Activated CD4-positive, CD25-positive, alpha-beta regulatory T cell treated with anti-CD3 and anti-CD28 coated beads, Interleukin-2, amount 50 U/mL, for 16 hours (primary cell): ENCODE results near the gene MYH13.
A peak's percentile ranks its signal among the peaks of the same experiment; 100 is the strongest.

Experiments
- DNase-seq: peaks from one replicate; pipeline ENCODE4 v3.0.0-alpha.2; 2020; ENCODE audit warnings: low read depth, low spot score

Gene MYH13

GRCh38 chr17:10344816-10345215, 28.0 kb downstream of the MYH13 start:
- no peak for DNase-seq

- no peak for DNase-seq
These were observed 33.8 kb downstream of the MYH13 start for GRCh38 chr17:10339051-10339450.

- no peak for DNase-seq
These were observed 34.8 kb downstream of the MYH13 start for GRCh38 chr17:10337976-10338375.

- no peak for DNase-seq
These were observed 35.7 kb downstream of the MYH13 start for GRCh38 chr17:10337136-10337535.

- DNase-seq, result no peak
These were observed 36.4 kb downstream of the MYH13 start for GRCh38 chr17:10336393-10336792.

GRCh38 chr17:10332515-10332914, 40.3 kb downstream of the MYH13 start:
- no peak for DNase-seq

- no peak for DNase-seq
These were observed 43.6 kb downstream of the MYH13 start for GRCh38 chr17:10328971-10329923.

GRCh38 chr17:10328206-10328605, 44.6 kb downstream of the MYH13 start:
- no peak for DNase-seq

- DNase-seq, result peak; percentile 15
These were observed 45.2 kb downstream of the MYH13 start for GRCh38 chr17:10327640-10328039.

- DNase-seq, result no peak
These were observed 47.6 kb downstream of the MYH13 start for GRCh38 chr17:10325031-10325695.

GRCh38 chr17:10323812-10324610, 48.8 kb downstream of the MYH13 start:
- DNase-seq, result no peak

- DNase-seq, result no peak
These were observed 54.3 kb downstream of the MYH13 start for GRCh38 chr17:10318535-10318934.

GRCh38 chr17:10317543-10317834, 55.3 kb downstream of the MYH13 start:
- DNase-seq, result no peak

- no peak for DNase-seq
These were observed 55.8 kb downstream of the MYH13 start for GRCh38 chr17:10316801-10317542.

- no peak for DNase-seq
These were observed 58.5 kb downstream of the MYH13 start for GRCh38 chr17:10314329-10314728.

- no peak for DNase-seq
These were observed 59.7 kb downstream of the MYH13 start for GRCh38 chr17:10313037-10313672.

- no peak for DNase-seq
These were observed 61.7 kb downstream of the MYH13 start for GRCh38 chr17:10311131-10311530.

- no peak for DNase-seq
These were observed 63.5 kb downstream of the MYH13 start for GRCh38 chr17:10309003-10309974.

- no peak for DNase-seq
These were observed 66.2 kb downstream of the MYH13 start for GRCh38 chr17:10306585-10306984.

GRCh38 chr17:10305398-10305797, 67.4 kb downstream of the MYH13 start:
- DNase-seq, result no peak
